HCT116 (cell line): ENCODE measurements around the gene AHRR.

Experiments
- ATF3 ChIP-seq: IDR thresholded peaks from 2 replicates; pipeline ENCODE4 v1.6.1; 2012
- CTCF ChIP-seq, 3 experiments: fragments of 200-600 bp in 1 of 3; sonication (generic) in 1 of 3; IDR thresholded peaks in 2 of 3; conservative IDR thresholded peaks in 1 of 3; 2 replicates each; pipeline ENCODE4 v1.5.1; 2012 to 2017; ENCODE audit warnings: low read depth in 2 of 3, low read length in 2 of 3, antibody characterized with exemption in 1 of 3, borderline replicate concordance in 1 of 3, control low read depth in 1 of 3, mild to moderate bottlenecking in 1 of 3, mixed read lengths in 1 of 3, mixed run types in 1 of 3, moderate library complexity in 1 of 3; ENCODE audit not compliant: insufficient read depth in 1 of 3
- JUND ChIP-seq: IDR thresholded peaks from 2 replicates; pipeline ENCODE4 v1.6.1; 2012
- MAX ChIP-seq: IDR thresholded peaks from 2 replicates; pipeline ENCODE4 v1.6.1; 2012
- POLR2A ChIP-seq: IDR thresholded peaks from 2 replicates; pipeline ENCODE4 v1.7.0; 2011; ENCODE audit warnings: borderline replicate concordance; ENCODE audit not compliant: insufficient read depth, insufficient read length; ENCODE audit errors: extremely low read depth
- POLR2AphosphoS5 ChIP-seq: IDR thresholded peaks from 2 replicates; pipeline ENCODE4 v1.6.1; 2011; ENCODE audit warnings: mild to moderate bottlenecking, low read depth, low read length, moderate library complexity
- REST ChIP-seq: IDR thresholded peaks from 2 replicates; pipeline ENCODE4 v1.6.1; 2012; ENCODE audit warnings: low read depth
- SIN3A ChIP-seq: IDR thresholded peaks from 2 replicates; pipeline ENCODE4 v1.6.1; 2012; ENCODE audit warnings: low read depth
- SP1 ChIP-seq: IDR thresholded peaks from 2 replicates; pipeline ENCODE4 v1.6.1; 2012; ENCODE audit warnings: low read depth
- YY1 ChIP-seq: IDR thresholded peaks from 2 replicates; pipeline ENCODE4 v1.6.1; 2011; ENCODE audit warnings: low read length, low read depth, moderate library complexity, mild to moderate bottlenecking; ENCODE audit not compliant: insufficient replicate concordance; ENCODE audit errors: extremely low read depth

- TF ChIP-seq REST (no peak), CTCF (IDR thresholded peaks at IDR 0.05 in 2 of 3, conservative IDR thresholded peaks at IDR 0.05 in 1 of 3; ENCODE audit: borderline replicate concordance in 1 of 3, insufficient read depth in 1 of 3, low read depth in 2 of 3, low read length in 2 of 3) (no peak), YY1 (no peak), ATF3 (no peak), JUND (no peak), SP1 (no peak), POLR2A (no peak), SIN3A (no peak), POLR2AphosphoS5 (no peak), MAX (no peak)
These were observed 34.4 kb downstream of the AHRR start for GRCh38 chr5:355958-356357.
